Kidney (tissue), 14 donors: ENCODE data around the gene NRTN. TPM values are rescaled to one million over a fixed set of nuclear protein-coding genes. Genes with fewer than 3 reads are reported as not detected.
A peak's percentile ranks its signal among the peaks of the same experiment; 100 is the strongest.

ENCODE experiments used
- DNase-seq, 5 donors: peaks; one replicate each; pipeline ENCODE4 v3.0.0-alpha.2; 2013 to 2020
- FAIRE-seq: peaks from 2 replicates; lab custom pipeline; 2012; peaks lifted over from hg19 to GRCh38; lab: Jason Lieb, UNC
- H3K27ac ChIP-seq, 2 donors: one replicate each; pipeline ENCODE4 v1.7.0; 2013; ENCODE audit warnings: low read depth in 2 of 2, low read length in 2 of 2, inconsistent platforms in 1 of 2
- H3K27me3 ChIP-seq: one replicate; pipeline ENCODE4 v1.7.1; 2013; ENCODE audit warnings: low read length, inconsistent platforms; ENCODE audit not compliant: control insufficient read depth, insufficient read depth
- H3K36me3 ChIP-seq, 3 donors: one replicate each; pipeline versions ENCODE4 v1.7.0 to v1.7.1; 2013; ENCODE audit warnings: low read length in 3 of 3, control low read depth in 1 of 3, inconsistent platforms in 1 of 3; ENCODE audit not compliant: insufficient read depth in 3 of 3, control insufficient read depth in 2 of 3
- H3K4me1 ChIP-seq, 3 donors: one replicate each; pipeline versions ENCODE4 v1.7.0 to v1.7.1; 2013; ENCODE audit warnings: low read length in 3 of 3, inconsistent platforms in 1 of 3, low read depth in 1 of 3; ENCODE audit not compliant: control insufficient read depth in 2 of 3, insufficient read depth in 2 of 3
- H3K4me3 ChIP-seq, 3 donors: one replicate each; pipeline versions ENCODE4 v1.7.0 to v1.8.1; 2013; ENCODE audit warnings: low read length in 3 of 3, control low read depth in 1 of 3, inconsistent platforms in 1 of 3
- H3K9ac ChIP-seq, 3 donors: one replicate each; pipeline versions ENCODE4 v1.7.0 to v1.7.1; 2013; ENCODE audit warnings: low read length in 3 of 3, control low read depth in 1 of 3, inconsistent platforms in 1 of 3
- H3K9me3 ChIP-seq, 3 donors: one replicate each; pipeline versions ENCODE4 v1.7.0 to v1.7.1; 2013; ENCODE audit warnings: low read length in 3 of 3, control low read depth in 1 of 3, inconsistent platforms in 1 of 3; ENCODE audit not compliant: control insufficient read depth in 2 of 3, insufficient read depth in 1 of 3
- intact Hi-C: fragments of 100-400 bp; cut with DNase I; formaldehyde crosslinking; loops from one replicate; pipeline ENCODE4 v1.11.1; 2022
- polyA plus RNA-seq: library from polyadenylated mRNA; stranded (reverse); fragments of 350-450 nt; fragmentation: Illumina TruSeq; extraction: RNeasy Lipid Tissue Mini Kit (QIAGEN cat#74804); gene quantifications from one replicate; pipeline ENCODE4 v1.2.3, GENCODE V29; 2014; ENCODE audit warnings: low read depth, low replicate concordance; ENCODE audit not compliant: insufficient read depth
- total RNA-seq: library from RNA; stranded (reverse); fragmentation: NEBNext Ultra II Directional; extraction: Animal tissue kit (Norgen Biotek cat#: 25700); gene quantifications from one replicate; pipeline ENCODE4 v1.2.1, GENCODE V29; 2021
- TF ChIP-seq, protein P1 (sequence below): IDR thresholded peaks from 3 replicates; pipeline ENCODE4 v1.5.1; 2012; ENCODE audit warnings: mild to moderate bottlenecking, moderate library complexity, borderline replicate concordance; ENCODE audit not compliant: insufficient read depth; ENCODE audit errors: extremely low read depth
- donor health status: control.
- donor health status: control.
- donor health status: control.
- donor health status: control.
- donor health status: control.
- donor health status: DM: yes; HTN: yes; CAD: no.
- donor health status: Normal renal cell carcinoma (clear cell type).

NRTN gene
- total and polyA plus RNA-seq, 2 donors from 2014 or later: 3.5 to 5.8 TPM

DNA sequence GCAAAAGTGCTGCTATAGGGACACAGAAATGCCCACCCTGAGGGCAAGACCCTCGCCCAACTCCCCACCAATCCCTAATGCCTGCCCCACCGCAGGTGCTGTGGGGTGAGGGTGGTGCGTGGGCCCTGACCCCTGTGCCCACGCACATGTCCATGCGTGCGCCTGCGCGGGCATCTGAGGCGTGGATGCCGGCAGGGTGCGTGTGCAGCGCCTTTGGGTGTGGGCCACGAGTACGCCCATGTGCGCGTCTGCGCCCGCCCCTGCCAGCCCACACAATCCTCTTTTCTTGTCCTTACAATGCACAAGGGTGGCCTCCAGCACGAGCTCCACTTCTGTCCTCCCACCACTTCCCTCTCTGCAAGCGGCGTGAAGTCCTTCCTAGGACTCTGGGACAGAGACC lies 20.3 kb downstream of the NRTN start:
- intact Hi-C loops: no loop called here
- Histone ChIP-seq H3K36me3 (no peaks in the 10 kb centered on the region), H3K27ac (no peak overlapping the region), H3K9ac (no peak overlapping the region), H3K4me1 (peaks cover 0 to 16% (median 0%) of the 10 kb centered on the region in 3 donors), H3K9me3 (no peaks in the 10 kb centered on the region), H3K27me3 (no peaks in the 10 kb centered on the region), H3K4me3 (no peak overlapping the region)
- TF ChIP-seq, protein P1, sequence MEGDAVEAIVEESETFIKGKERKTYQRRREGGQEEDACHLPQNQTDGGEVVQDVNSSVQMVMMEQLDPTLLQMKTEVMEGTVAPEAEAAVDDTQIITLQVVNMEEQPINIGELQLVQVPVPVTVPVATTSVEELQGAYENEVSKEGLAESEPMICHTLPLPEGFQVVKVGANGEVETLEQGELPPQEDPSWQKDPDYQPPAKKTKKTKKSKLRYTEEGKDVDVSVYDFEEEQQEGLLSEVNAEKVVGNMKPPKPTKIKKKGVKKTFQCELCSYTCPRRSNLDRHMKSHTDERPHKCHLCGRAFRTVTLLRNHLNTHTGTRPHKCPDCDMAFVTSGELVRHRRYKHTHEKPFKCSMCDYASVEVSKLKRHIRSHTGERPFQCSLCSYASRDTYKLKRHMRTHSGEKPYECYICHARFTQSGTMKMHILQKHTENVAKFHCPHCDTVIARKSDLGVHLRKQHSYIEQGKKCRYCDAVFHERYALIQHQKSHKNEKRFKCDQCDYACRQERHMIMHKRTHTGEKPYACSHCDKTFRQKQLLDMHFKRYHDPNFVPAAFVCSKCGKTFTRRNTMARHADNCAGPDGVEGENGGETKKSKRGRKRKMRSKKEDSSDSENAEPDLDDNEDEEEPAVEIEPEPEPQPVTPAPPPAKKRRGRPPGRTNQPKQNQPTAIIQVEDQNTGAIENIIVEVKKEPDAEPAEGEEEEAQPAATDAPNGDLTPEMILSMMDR: no peak
- peak in 1 of 5 donors; percentile 49 for DNase-seq
- no peak for FAIRE-seq

DNA sequence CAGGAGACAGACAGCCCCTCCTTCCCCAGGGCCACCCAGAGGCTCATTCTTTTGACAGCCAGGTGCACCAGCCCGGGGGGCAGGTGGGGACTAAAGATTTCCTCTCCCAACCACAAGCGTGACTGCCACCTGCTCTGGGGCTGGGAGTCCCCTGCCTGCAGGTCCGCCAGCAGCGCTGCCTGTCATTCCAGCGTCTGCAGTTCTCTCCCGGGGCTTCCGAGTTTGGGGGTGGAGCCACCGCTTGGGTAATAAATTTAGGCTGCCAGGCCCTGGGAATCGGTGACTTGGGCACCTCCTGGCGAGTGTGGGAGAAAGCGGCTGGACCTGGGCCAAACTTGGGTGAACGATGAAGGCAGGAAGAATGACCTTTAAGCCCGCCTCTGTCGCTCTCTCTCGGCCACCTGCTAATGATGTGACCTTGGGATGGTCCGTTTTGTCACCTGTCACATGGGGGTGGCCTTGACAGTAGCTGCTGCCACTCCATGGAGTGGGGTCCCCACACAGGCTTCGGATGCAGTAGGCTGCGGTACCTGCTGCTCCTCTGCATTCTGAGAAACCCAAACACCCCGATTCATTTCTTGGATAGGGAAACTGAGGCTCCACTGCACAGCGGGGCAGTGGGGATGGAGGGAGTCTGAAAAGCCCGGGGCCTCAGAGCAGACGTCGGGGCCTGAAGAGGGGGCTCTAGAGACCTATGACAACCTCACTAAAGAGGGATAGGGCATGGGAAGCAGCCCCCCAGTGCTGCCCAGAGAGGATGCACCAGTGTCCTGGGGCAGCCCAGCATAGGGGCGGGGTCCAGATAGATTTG lies 21.9 kb downstream of the NRTN start:
- H3K9ac ChIP-seq: no peak overlapping the region
- peaks cover 0 to 16% (median 0%) of the 10 kb centered on the region in 3 donors for H3K4me1 ChIP-seq
- H3K4me3 ChIP-seq: peak overlapping the region in 1 of 3 donors; percentile 25
- peak; percentile 93 to 94 (median 94) for DNase-seq
- no peaks in the 10 kb centered on the region for H3K27me3 ChIP-seq
- peak overlapping the region; percentile 51 to 60 for H3K27ac ChIP-seq
- no peaks in the 10 kb centered on the region for H3K9me3 ChIP-seq
- no peak for FAIRE-seq
- intact Hi-C loops: no loop called here
- TF ChIP-seq, protein P1: peak; percentile 29
- no peaks in the 10 kb centered on the region for H3K36me3 ChIP-seq

DNA sequence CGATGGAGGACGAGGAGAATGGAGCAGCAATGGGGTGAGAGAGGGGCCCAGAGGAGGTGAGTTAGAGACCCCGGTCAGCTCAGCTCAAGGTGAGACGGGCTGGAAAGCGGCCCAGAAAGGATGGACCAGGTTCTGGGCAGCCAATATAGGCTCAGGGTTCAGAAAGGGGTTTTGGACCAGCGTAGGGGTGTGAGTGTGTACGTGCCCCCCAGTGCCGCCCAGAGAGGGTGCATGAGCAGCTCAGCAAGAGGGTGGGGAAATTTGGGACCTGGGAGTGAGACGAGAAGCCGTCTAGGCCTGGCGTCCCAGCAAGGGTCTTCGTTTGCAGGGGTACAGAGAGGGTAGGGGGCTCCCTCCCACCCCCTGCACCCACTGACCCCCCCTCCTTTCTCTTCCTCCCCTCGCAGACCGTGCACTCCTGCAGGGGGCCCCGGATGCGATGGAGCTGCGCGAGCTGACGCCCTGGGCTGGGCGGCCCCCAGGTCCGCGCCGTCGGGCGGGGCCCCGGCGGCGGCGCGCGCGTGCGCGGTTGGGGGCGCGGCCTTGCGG lies 22.5 kb downstream of the NRTN start:
- FAIRE-seq (no peak), DNase-seq (no peak)
- Histone ChIP-seq H3K9ac (no peak overlapping the region), H3K4me1 (peaks cover 0 to 18% (median 0%) of the 10 kb centered on the region in 3 donors), H3K27me3 (no peaks in the 10 kb centered on the region), H3K36me3 (no peaks in the 10 kb centered on the region), H3K27ac (peak overlapping the region; percentile 17 to 77), H3K9me3 (no peaks in the 10 kb centered on the region), H3K4me3 (peak overlapping the region; percentile 23 to 46 (median 25))
- TF ChIP-seq, protein P1: no peak
- intact Hi-C loops: no loop called here
